Prostate gland (tissue), 2 donors: ENCODE results near the gene GPATCH8. TPM values are rescaled to one million over a fixed set of nuclear protein-coding genes. Genes with fewer than 3 reads are reported as not detected.

Experiments used
- DNase-seq: peaks from one replicate; pipeline ENCODE4 v3.0.0-alpha.2; 2019; ENCODE audit warnings: low spot score
- H3K27ac ChIP-seq, 2 donors: fragments of 200-600 bp; sonication (generic); 2 replicates each; pipeline ENCODE4 v1.5.1; 2017 to 2019
- H3K27me3 ChIP-seq: fragments of 200-600 bp; sonication (generic); replicated peaks from 2 replicates; pipeline ENCODE4 v1.5.1; 2019; ENCODE audit not compliant: insufficient read depth
- H3K36me3 ChIP-seq, 2 donors: fragments of 200-600 bp; sonication (generic); 1 replicate in 1 of 2; 2 replicates in 1 of 2; pipeline versions ENCODE4 v1.5.1 to v1.8.1; 2017 to 2019
- H3K4me1 ChIP-seq: fragments of 200-600 bp; sonication (generic); replicated peaks from 2 replicates; pipeline ENCODE4 v1.5.1; 2019
- H3K4me3 ChIP-seq, 2 donors: fragments of 200-600 bp; sonication (generic); 2 replicates each; pipeline ENCODE4 v1.5.1; 2017 to 2019
- H3K9me3 ChIP-seq: fragments of 200-600 bp; sonication (generic); 2 replicates; pipeline ENCODE4 v1.5.1; 2017
- CTCF ChIP-seq, 4 experiments: fragments of 200-600 bp in 2 of 4; fragments of 450-650 bp in 2 of 4; sonication (generic) in 2 of 4; IDR thresholded peaks; 1 replicate in 3 of 4; 2 replicates in 1 of 4; pipeline ENCODE4 v1.5.1; 2016 to 2019; ENCODE audit warnings: antibody characterized with exemption in 4 of 4, mild to moderate bottlenecking in 2 of 4, moderate library complexity in 2 of 4
- POLR2A ChIP-seq: fragments of 450-650 bp; IDR thresholded peaks from one replicate; pipeline ENCODE4 v1.6.1; 2016; ENCODE audit warnings: antibody characterized with exemption, mild to moderate bottlenecking
- POLR2AphosphoS5 ChIP-seq: sonication (generic); formaldehyde crosslinking; IDR thresholded peaks from one replicate; pipeline ENCODE4 v1.6.1; 2017; ENCODE audit warnings: antibody characterized with exemption
- WGBS: methylation state at CpG from one replicate; pipeline ENCODE4 v1.1.5; 2018; 5-methylcytosine and 5-hydroxymethylcytosine counted together
- intact Hi-C: fragments of 100-400 bp; cut with DNase I; formaldehyde crosslinking; loops from one replicate; pipeline ENCODE4 v1.14.2; 2022
- total RNA-seq, 2 donors: library from RNA; depleted of rRNA; stranded (reverse); fragments of >200 nt; gene quantifications; one replicate each; pipeline ENCODE4 v1.1.0, GENCODE V29; 2016

GPATCH8 gene
- total RNA-seq, 2 donors from 2014 or later: 25.2 to 42.8 TPM

DNA sequence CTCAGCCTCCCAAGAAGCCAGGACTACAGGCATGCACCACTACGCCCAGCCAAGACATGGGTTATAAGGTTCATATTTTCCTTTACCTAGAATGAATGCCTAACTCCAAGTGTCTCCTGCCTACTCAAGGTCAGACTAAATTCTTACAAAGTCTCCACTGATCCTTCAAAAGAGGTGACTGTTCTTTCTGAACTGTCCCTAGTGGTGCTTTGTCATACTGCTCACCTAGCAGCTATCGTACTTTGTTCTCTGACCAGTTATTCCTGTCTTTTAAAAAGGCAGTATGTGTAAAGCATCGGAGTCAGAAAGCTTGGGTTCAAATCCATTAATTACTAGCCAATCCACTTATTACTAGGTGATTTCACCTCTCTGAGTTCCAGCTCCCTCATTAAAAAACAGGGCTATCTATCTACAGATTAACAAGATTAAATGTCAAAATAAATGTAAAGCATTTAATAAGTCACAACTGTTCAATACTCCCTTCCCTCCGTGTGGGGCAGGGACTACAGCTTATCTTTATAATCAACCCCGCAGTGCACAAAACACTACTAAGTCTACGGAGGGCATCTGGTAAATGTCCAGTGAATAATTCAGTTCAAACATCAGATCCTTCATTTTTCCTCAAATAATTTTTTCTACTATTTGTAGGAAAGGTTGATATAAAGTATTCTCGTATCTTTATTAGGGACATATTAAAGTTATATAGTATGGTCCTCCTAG is 93.7 kb downstream of the GPATCH8 start:
- intact Hi-C loops: no loop called here
- Histone ChIP-seq H3K9me3 (no peaks in the 10 kb centered on the region), H3K4me1 (no peaks in the 10 kb centered on the region), H3K27ac (no peak overlapping the region), H3K36me3 (no peaks in the 10 kb centered on the region), H3K4me3 (no peak overlapping the region), H3K27me3 (no peaks in the 10 kb centered on the region)
- DNase-seq: no peak
- TF ChIP-seq POLR2AphosphoS5 (no peak), CTCF (IDR thresholded peaks at IDR 0.05) (no peak)
- WGBS: 64% methylated on average over 7 of the region's 7 CpGs

GRCh38 chr17:44408786-44409185 is 94.4 kb downstream of the GPATCH8 start:
- intact Hi-C loops: no loop called here
- H3K27ac ChIP-seq: no peak overlapping the region

DNA sequence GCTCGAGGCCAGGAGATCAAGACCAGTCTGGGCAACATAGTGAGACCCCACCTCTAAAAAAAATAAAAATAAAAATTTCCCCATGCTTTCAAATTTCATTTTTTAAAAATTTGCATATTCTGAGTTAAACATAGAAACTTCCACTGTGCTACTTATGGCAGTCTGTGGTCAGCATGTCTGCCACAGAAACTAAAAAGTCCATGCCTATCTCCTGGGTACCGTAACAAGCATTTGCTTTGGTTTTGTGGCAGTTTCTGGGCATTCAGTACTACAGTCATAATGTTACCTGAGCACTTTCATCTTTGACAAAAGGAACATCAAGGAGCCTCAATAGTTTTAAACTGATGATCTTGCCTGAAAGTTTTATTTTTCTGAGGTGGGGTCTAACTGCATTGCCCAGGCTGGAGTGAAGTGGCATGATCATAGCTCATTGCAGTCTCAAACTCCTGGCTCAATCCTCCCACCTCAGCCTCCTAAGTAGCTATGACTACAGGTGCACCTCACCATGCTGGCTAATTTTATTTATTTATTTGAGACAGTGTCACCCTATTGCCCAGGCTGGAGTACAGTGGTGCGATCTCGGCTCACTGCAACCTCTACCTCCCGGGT is 100.5 kb downstream of the GPATCH8 start:
- DNase-seq: no peak
- 94% methylated on average over 5 of the region's 5 CpGs for WGBS
- Histone ChIP-seq H3K27me3 (no peaks in the 10 kb centered on the region), H3K4me1 (no peaks in the 10 kb centered on the region), H3K27ac (no peak overlapping the region), H3K36me3 (peaks cover 0 to 8% of the 10 kb centered on the region in 2 donors), H3K9me3 (no peaks in the 10 kb centered on the region), H3K4me3 (no peak overlapping the region)
- no peak for TF ChIP-seq CTCF (IDR thresholded peaks at IDR 0.05)
- TF ChIP-seq POLR2A: no peak
- TF ChIP-seq POLR2AphosphoS5: no peak
- intact Hi-C loops: no loop called here

More at GRCh38 chr17:44408786-44409185, 94.4 kb downstream of the GPATCH8 start:
- Histone ChIP-seq H3K9me3 (no peaks in the 10 kb centered on the region), H3K27me3 (no peaks in the 10 kb centered on the region), H3K4me1 (no peaks in the 10 kb centered on the region), H3K4me3 (no peak overlapping the region), H3K36me3 (no peaks in the 10 kb centered on the region)
- WGBS: 95% methylated on average over 4 of the region's 4 CpGs
- TF ChIP-seq POLR2AphosphoS5: no peak
- TF ChIP-seq POLR2A: no peak
- TF ChIP-seq CTCF (IDR thresholded peaks at IDR 0.05): no peak
- DNase-seq: no peak

DNA sequence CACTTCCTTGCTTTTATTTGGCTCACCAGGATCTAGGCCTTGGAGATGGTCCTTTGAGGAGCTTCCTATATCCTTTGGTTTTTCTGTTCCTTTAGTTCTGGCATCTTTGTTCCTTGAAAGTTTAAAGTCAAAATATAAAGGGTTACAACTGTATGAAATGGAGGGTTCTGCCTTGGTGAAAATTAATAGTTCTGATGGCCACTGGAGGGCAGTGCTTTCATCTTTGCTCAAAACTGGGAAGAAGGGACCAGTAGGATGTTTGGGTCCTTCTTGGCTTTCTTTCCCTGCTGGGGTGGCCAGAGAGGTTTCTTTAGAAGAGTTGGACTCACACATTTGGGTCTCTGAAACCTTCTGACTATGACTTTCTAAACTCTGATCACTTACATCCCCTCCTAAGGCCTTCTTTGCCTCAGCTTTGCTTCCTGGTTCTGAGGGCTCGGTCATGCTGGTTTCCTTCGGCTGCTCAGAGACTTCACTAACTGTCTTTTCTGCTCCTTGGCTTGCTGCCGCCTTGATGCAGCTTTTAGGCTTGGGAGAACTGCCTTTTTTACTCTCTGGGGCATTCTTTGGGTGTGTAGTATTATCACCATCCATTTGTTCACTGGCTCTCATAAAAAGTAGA is 102.9 kb downstream of the GPATCH8 start:
- DNase-seq: no peak
- intact Hi-C loops: no loop called here

More for the DNA sequence above, 102.9 kb downstream of the GPATCH8 start:
- no peak overlapping the region for H3K27ac ChIP-seq
- H3K36me3 ChIP-seq: peaks cover 0 to 8% of the 10 kb centered on the region in 2 donors
- no peaks in the 10 kb centered on the region for H3K27me3 ChIP-seq
- 92% methylated on average over 3 of the region's 3 CpGs for WGBS
- H3K4me3 ChIP-seq: no peak overlapping the region
- peak in 3 of 4 experiments; percentile 33 to 46 (median 36) for TF ChIP-seq CTCF (IDR thresholded peaks at IDR 0.05)
- no peak for TF ChIP-seq POLR2A
- H3K4me1 ChIP-seq: no peaks in the 10 kb centered on the region
- no peaks in the 10 kb centered on the region for H3K9me3 ChIP-seq
